GM21447 (cell line): ENCODE measurements around the gene TP53I3.
A peak's percentile ranks its signal among the peaks of the same experiment; 100 is the strongest.
"Not testable (repeated sequence)": the region's sequence is repeated elsewhere in the genome, so short reads cannot be mapped to it uniquely, and the experiment has no call there.

Source experiments
- ATAC-seq: cut with Tn5 transposase; IDR thresholded peaks from one replicate; pipeline ENCODE4 v1.9.1; 2021; ENCODE audit not compliant: unreplicated experiment

Gene TP53I3

GRCh38 chr2:24054366-24055010 is 30.1 kb downstream of the TP53I3 start:
- no peak for ATAC-seq

- no peak for ATAC-seq
Observed at GRCh38 chr2:24052951-24053350, 31.7 kb downstream of the TP53I3 start.

- no peak for ATAC-seq
Observed at GRCh38 chr2:24051833-24052232, 32.8 kb downstream of the TP53I3 start.

- no peak for ATAC-seq
Observed at GRCh38 chr2:24050041-24050979, 34.3 kb downstream of the TP53I3 start.

GRCh38 chr2:24049485-24050021 is 35.1 kb downstream of the TP53I3 start, which contains the start of gene FKBP1B:
Gene FKBP1B, plus strand, starts transcription at chr2:24049741. Its CDS starts 109 bp downstream, at chr2:24049850.
- no peak for ATAC-seq

GRCh38 chr2:24048769-24049484 is 35.7 kb downstream of the TP53I3 start:
- no peak for ATAC-seq

GRCh38 chr2:24047703-24048033 is 37.0 kb downstream of the TP53I3 start:
- ATAC-seq: no peak

- peak; percentile 99 for ATAC-seq
Observed at GRCh38 chr2:24046930-24047702, 37.5 kb downstream of the TP53I3 start, which contains the start of gene WDCP. Gene WDCP, minus strand, starts transcription at chr2:24047391. Its CDS starts 7,897 bp downstream, at chr2:24039494.

- ATAC-seq: no peak
Observed at GRCh38 chr2:24046599-24046929, 38.1 kb downstream of the TP53I3 start.

- no peak for ATAC-seq
Observed at GRCh38 chr2:24045511-24046508, 38.8 kb downstream of the TP53I3 start.

GRCh38 chr2:24043133-24043532 is 41.5 kb downstream of the TP53I3 start:
- ATAC-seq: not testable (repeated sequence)

GRCh38 chr2:24040511-24040910 is 44.1 kb downstream of the TP53I3 start:
- no peak for ATAC-seq

- ATAC-seq: no peak
Observed at GRCh38 chr2:24038786-24039499, 45.7 kb downstream of the TP53I3 start.
